ENCODE results near the gene GANC. TPM values are rescaled to one million over a fixed set of nuclear protein-coding genes. Genes with fewer than 3 reads are reported as not detected.

Gene GANC
- total RNA-seq, 1 experiment from 2014 or later, result 18.5 TPM

DNA sequence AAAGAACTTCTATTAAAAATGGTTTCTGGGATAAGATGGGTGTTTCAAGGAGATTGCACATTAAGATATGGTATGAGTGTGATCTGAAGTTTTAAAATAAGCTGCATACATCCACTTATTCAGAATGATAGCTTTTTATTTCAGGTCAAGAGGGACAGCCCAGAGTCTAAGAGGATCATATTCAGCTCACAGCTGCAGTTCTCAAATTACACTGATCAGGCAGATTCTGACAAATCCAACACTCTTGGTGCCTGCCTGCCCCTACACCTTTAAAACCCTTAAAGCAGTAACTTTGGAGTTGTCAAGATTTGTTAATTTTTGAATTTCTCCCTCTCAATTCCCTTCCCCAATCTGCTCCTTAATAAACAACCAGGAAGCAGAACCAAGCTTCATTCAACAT lies 9.3 kb downstream of the GANC start (continued):
- TF ChIP-seq GTF2I (CRISPR knock-in tag; conservative IDR thresholded peaks at IDR 0.05) (no peak), ZNF121 (CRISPR knock-in tag; IDR thresholded peaks at IDR 0.05) (no peak), ZNF232 (CRISPR knock-in tag; IDR thresholded peaks at IDR 0.05) (no peak), E2F1 (CRISPR knock-in tag; IDR thresholded peaks at IDR 0.05) (no peak), NR2C2 (CRISPR knock-in tag; IDR thresholded peaks at IDR 0.05) (no peak)

- H3K36me3 Mint-ChIP-seq, result peaks cover 2% of the 10 kb centered on the region; the same call in 1 of the 2 replicates
- 0 out of 2 replicates have a peak overlapping the region, but pooled peaks have one; percentile 32 for H3K27ac Mint-ChIP-seq
- ATAC-seq, result no peak
- no peak for DNase-seq (ENCODE audit: low spot score)
- ChIA-PET POLR2A (no interaction called here), CTCF (interaction anchor here (0.9 kb wide), 1 partner anchor 10 kb away, joined by 3 read pairs; the partner anchor contains the start of genes GANC and TMEM87A)
- H3K27me3 Mint-ChIP-seq (ENCODE audit: low read depth), result no peaks in the 10 kb centered on the region
- H3K4me3 Mint-ChIP-seq, result no peak overlapping the region
- H3K9me3 Mint-ChIP-seq, result no peaks in the 10 kb centered on the region
- TF ChIP-seq ZNF512 (CRISPR knock-in tag; IDR thresholded peaks at IDR 0.05; ENCODE audit: borderline replicate concordance), result no peak
- TF ChIP-seq, protein P1, sequence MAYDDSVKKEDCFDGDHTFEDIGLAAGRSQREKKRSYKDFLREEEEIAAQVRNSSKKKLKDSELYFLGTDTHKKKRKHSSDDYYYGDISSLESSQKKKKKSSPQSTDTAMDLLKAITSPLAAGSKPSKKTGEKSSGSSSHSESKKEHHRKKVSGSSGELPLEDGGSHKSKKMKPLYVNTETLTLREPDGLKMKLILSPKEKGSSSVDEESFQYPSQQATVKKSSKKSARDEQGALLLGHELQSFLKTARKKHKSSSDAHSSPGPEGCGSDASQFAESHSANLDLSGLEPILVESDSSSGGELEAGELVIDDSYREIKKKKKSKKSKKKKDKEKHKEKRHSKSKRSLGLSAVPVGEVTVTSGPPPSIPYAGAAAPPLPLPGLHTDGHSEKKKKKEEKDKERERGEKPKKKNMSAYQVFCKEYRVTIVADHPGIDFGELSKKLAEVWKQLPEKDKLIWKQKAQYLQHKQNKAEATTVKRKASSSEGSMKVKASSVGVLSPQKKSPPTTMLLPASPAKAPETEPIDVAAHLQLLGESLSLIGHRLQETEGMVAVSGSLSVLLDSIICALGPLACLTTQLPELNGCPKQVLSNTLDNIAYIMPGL (CRISPR knock-in tag; IDR thresholded peaks at IDR 0.05), result no peak
- no peak for TF ChIP-seq E2F4 (CRISPR knock-in tag; IDR thresholded peaks at IDR 0.05; ENCODE audit: borderline replicate concordance, low read depth)
- TF ChIP-seq, protein P2, sequence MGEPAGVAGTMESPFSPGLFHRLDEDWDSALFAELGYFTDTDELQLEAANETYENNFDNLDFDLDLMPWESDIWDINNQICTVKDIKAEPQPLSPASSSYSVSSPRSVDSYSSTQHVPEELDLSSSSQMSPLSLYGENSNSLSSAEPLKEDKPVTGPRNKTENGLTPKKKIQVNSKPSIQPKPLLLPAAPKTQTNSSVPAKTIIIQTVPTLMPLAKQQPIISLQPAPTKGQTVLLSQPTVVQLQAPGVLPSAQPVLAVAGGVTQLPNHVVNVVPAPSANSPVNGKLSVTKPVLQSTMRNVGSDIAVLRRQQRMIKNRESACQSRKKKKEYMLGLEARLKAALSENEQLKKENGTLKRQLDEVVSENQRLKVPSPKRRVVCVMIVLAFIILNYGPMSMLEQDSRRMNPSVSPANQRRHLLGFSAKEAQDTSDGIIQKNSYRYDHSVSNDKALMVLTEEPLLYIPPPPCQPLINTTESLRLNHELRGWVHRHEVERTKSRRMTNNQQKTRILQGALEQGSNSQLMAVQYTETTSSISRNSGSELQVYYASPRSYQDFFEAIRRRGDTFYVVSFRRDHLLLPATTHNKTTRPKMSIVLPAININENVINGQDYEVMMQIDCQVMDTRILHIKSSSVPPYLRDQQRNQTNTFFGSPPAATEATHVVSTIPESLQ (CRISPR knock-in tag; IDR thresholded peaks at IDR 0.05), result no peak
- TF ChIP-seq JUN (CRISPR knock-in tag; IDR thresholded peaks at IDR 0.05), result no peak
- no peaks in the 10 kb centered on the region for H3K4me1 Mint-ChIP-seq
These were observed 9.9 kb downstream of the GANC start for GRCh38 chr15:42282926-42283325.

GRCh38 chr15:42283671-42284070 lies 10.7 kb downstream of the GANC start:
- CTCF ChIA-PET, result interaction anchor here (0.9 kb wide), 1 partner anchor 10 kb away, joined by 3 read pairs; the partner anchor contains the start of genes GANC and TMEM87A
- Mint-ChIP-seq H3K4me1 (no peaks in the 10 kb centered on the region), H3K4me3 (no peak overlapping the region), H3K27me3 (ENCODE audit: low read depth) (no peaks in the 10 kb centered on the region), H3K36me3 (peaks cover 2% of the 10 kb centered on the region; the same call in 1 of the 2 replicates), H3K27ac (no peak overlapping the region), H3K9me3 (no peaks in the 10 kb centered on the region)
- ATAC-seq (no peak), DNase-seq (ENCODE audit: low spot score) (no peak)
- TF ChIP-seq FOXK1 (CRISPR knock-in tag; IDR thresholded peaks at IDR 0.05) (no peak), EMX1 (CRISPR knock-in tag; IDR thresholded peaks at IDR 0.05) (no peak), NFE2L1 (CRISPR knock-in tag; IDR thresholded peaks at IDR 0.05) (no peak), USF1 (CRISPR knock-in tag; IDR thresholded peaks at IDR 0.05) (no peak), NR3C1 (CRISPR knock-in tag; conservative IDR thresholded peaks at IDR 0.05; ENCODE audit: low read depth) (no peak), ATF3 (CRISPR knock-in tag; conservative IDR thresholded peaks at IDR 0.05) (no peak), NR1H2 (CRISPR knock-in tag; IDR thresholded peaks at IDR 0.05) (no peak)
- TF ChIP-seq, protein P3, sequence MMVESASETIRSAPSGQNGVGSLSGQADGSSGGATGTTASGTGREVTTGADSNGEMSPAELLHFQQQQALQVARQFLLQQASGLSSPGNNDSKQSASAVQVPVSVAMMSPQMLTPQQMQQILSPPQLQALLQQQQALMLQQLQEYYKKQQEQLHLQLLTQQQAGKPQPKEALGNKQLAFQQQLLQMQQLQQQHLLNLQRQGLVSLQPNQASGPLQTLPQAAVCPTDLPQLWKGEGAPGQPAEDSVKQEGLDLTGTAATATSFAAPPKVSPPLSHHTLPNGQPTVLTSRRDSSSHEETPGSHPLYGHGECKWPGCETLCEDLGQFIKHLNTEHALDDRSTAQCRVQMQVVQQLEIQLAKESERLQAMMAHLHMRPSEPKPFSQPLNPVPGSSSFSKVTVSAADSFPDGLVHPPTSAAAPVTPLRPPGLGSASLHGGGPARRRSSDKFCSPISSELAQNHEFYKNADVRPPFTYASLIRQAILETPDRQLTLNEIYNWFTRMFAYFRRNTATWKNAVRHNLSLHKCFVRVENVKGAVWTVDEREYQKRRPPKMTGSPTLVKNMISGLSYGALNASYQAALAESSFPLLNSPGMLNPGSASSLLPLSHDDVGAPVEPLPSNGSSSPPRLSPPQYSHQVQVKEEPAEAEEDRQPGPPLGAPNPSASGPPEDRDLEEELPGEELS (CRISPR knock-in tag; IDR thresholded peaks at IDR 0.05), result no peak
- TF ChIP-seq, protein P4, sequence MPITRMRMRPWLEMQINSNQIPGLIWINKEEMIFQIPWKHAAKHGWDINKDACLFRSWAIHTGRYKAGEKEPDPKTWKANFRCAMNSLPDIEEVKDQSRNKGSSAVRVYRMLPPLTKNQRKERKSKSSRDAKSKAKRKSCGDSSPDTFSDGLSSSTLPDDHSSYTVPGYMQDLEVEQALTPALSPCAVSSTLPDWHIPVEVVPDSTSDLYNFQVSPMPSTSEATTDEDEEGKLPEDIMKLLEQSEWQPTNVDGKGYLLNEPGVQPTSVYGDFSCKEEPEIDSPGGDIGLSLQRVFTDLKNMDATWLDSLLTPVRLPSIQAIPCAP (CRISPR knock-in tag; IDR thresholded peaks at IDR 0.05), result no peak
- POLR2A ChIA-PET, result no interaction called here

All from WTC11 (cell line).